Stimulated activated CD8-positive, alpha-beta memory T cell treated with anti-CD3 and anti-CD28 coated beads, Interleukin-7, amount 100 ng/mL, for 1 hour (primary cell): ENCODE measurements around the gene TBC1D25.

Experiments
- DNase-seq, 2 donors: peaks; one replicate each; pipeline ENCODE4 v3.0.0-alpha.2; 2020; ENCODE audit warnings: low read depth in 2 of 2

TBC1D25 gene

DNA sequence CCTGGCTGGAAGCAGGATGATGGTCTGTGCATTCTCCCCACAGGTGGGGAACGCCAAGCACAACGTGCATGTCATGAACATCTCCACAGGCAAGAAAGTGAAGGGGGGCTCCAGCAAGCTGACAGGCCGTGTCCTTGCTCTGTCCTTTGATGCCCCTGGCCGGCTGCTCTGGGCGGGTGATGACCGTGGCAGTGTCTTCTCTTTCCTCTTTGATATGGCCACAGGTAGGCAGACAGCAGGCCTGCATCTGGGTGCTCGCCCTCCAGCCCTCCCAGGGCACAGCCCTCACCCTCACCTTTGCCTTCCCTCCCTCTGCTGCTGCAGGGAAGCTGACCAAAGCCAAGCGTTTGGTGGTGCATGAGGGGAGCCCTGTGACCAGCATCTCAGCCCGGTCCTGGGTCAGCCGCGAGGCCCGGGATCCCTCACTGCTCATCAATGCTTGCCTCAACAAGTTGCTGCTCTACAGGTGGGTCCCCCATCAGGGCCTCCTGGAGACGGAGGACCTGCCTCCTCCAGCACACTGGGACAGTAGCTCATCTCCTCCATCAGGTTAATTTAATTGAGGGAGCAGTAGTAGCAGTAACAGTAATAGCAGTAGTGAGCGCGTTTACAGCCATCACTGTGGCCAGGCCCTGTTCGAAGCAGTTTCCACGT lies 62.4 kb downstream of the TBC1D25 start:
- no peak for DNase-seq

- DNase-seq: no peak
Measured at GRCh38 chrX:48604701-48605100, 65.2 kb downstream of the TBC1D25 start.

GRCh38 chrX:48606091-48606490 lies 66.6 kb downstream of the TBC1D25 start:
- DNase-seq: no peak

DNA sequence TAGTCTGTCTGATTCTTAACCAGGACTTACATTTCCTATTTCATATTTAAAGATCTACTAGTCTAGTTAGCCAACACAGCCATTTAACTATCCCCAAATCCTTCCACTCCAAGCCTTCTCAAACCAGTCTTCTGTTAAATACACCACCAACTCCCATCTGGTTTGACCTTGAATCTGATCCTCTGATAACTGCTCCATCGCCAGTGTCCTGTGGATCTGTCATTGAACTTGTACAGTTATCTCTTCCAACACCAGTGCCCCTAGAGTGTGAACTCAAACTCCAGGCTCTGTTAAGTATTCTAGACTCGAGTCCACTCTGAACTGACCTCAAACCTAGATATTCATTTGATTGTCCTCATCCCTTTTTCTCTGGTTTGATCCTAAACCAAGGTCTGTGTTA lies 72.2 kb downstream of the TBC1D25 start:
- DNase-seq: no peak
